ENCODE measurements around the gene MTHFD2L.

The MTHFD2L gene

GRCh38 chr4:74158466-74159142, 686 bp downstream of the MTHFD2L start:
- DNase-seq: no peak
- Mint-ChIP-seq H3K27me3 (peaks cover 16% of the 10 kb centered on the region), H3K9me3 (no peaks in the 10 kb centered on the region), H3K27ac (peak overlapping the region; percentile 83), H3K36me3 (peaks cover 9% of the 10 kb centered on the region), H3K4me1 (peaks cover 22% of the 10 kb centered on the region), H3K4me3 (peak overlapping the region; percentile 77)
- CTCF ChIA-PET: interaction anchor here (1.0 to 1.5 kb wide), 2 partner anchors 19 to 24 kb away, joined by 3 read pairs; no protein-coding TSS in a partner anchor

GRCh38 chr4:74159143-74159709, 1.3 kb downstream of the MTHFD2L start:
- Mint-ChIP-seq H3K36me3 (peaks cover 11% of the 10 kb centered on the region), H3K27me3 (peaks cover 16% of the 10 kb centered on the region), H3K27ac (no peak overlapping the region), H3K9me3 (no peaks in the 10 kb centered on the region), H3K4me1 (peaks cover 22% of the 10 kb centered on the region), H3K4me3 (peak overlapping the region; percentile 77)
- DNase-seq: no peak
- CTCF ChIA-PET: interaction anchor here (1.0 to 1.5 kb wide), 2 partner anchors 19 to 25 kb away, joined by 3 read pairs; no protein-coding TSS in a partner anchor

- DNase-seq: no peak
- H3K27me3 Mint-ChIP-seq: peaks cover 6% of the 10 kb centered on the region
- peaks cover 22% of the 10 kb centered on the region for H3K4me1 Mint-ChIP-seq
- H3K9me3 Mint-ChIP-seq: no peaks in the 10 kb centered on the region
- CTCF ChIA-PET: no interaction called here
- H3K4me3 Mint-ChIP-seq: no peak overlapping the region
- no peak overlapping the region for H3K27ac Mint-ChIP-seq
- H3K36me3 Mint-ChIP-seq: peaks cover 22% of the 10 kb centered on the region
Measured at GRCh38 chr4:74161666-74162450, 3.9 kb downstream of the MTHFD2L start.

- Mint-ChIP-seq H3K36me3 (peaks cover 20% of the 10 kb centered on the region), H3K4me1 (peaks cover 1% of the 10 kb centered on the region), H3K27me3 (no peaks in the 10 kb centered on the region), H3K27ac (no peak overlapping the region), H3K4me3 (no peak overlapping the region), H3K9me3 (no peaks in the 10 kb centered on the region)
- CTCF ChIA-PET: interaction anchor here (1.6 kb wide), 1 partner anchor 32 kb away, joined by 4 read pairs; no protein-coding TSS in a partner anchor
- DNase-seq: no peak
Measured at GRCh38 chr4:74166135-74166534, 8.2 kb downstream of the MTHFD2L start.

GRCh38 chr4:74166818-74167217, 8.9 kb downstream of the MTHFD2L start:
- Mint-ChIP-seq H3K4me1 (no peaks in the 10 kb centered on the region), H3K4me3 (no peak overlapping the region), H3K36me3 (peaks cover 14% of the 10 kb centered on the region), H3K27ac (no peak overlapping the region), H3K9me3 (no peaks in the 10 kb centered on the region), H3K27me3 (no peaks in the 10 kb centered on the region)
- CTCF ChIA-PET: no interaction called here
- DNase-seq: no peak

GRCh38 chr4:74167585-74167984, 9.7 kb downstream of the MTHFD2L start:
- H3K27me3 Mint-ChIP-seq: no peaks in the 10 kb centered on the region
- no peaks in the 10 kb centered on the region for H3K4me1 Mint-ChIP-seq
- H3K27ac Mint-ChIP-seq: no peak overlapping the region
- CTCF ChIA-PET: no interaction called here
- H3K9me3 Mint-ChIP-seq: no peaks in the 10 kb centered on the region
- no peak overlapping the region for H3K4me3 Mint-ChIP-seq
- H3K36me3 Mint-ChIP-seq: peaks cover 14% of the 10 kb centered on the region
- DNase-seq: no peak

GRCh38 chr4:74168841-74169240, 10.9 kb downstream of the MTHFD2L start:
- Mint-ChIP-seq H3K9me3 (no peaks in the 10 kb centered on the region), H3K36me3 (peaks cover 14% of the 10 kb centered on the region), H3K27me3 (no peaks in the 10 kb centered on the region), H3K4me3 (no peak overlapping the region), H3K4me1 (no peaks in the 10 kb centered on the region), H3K27ac (no peak overlapping the region)
- DNase-seq: no peak
- CTCF ChIA-PET: no interaction called here

GRCh38 chr4:74173321-74173720, 15.4 kb downstream of the MTHFD2L start:
- Mint-ChIP-seq H3K36me3 (no peaks in the 10 kb centered on the region), H3K4me1 (no peaks in the 10 kb centered on the region), H3K27ac (no peak overlapping the region), H3K4me3 (no peak overlapping the region), H3K27me3 (no peaks in the 10 kb centered on the region), H3K9me3 (no peaks in the 10 kb centered on the region)
- DNase-seq: no peak
- CTCF ChIA-PET: no interaction called here

GRCh38 chr4:74174421-74174820, 16.5 kb downstream of the MTHFD2L start:
- DNase-seq: no peak
- CTCF ChIA-PET: interaction anchor here (1.2 to 2.0 kb wide), 2 partner anchors 15 to 54 kb away, joined by 3 to 9 read pairs; no protein-coding TSS in a partner anchor
- H3K4me3 Mint-ChIP-seq: no peak overlapping the region
- H3K36me3 Mint-ChIP-seq: no peaks in the 10 kb centered on the region
- no peaks in the 10 kb centered on the region for H3K9me3 Mint-ChIP-seq
- H3K27ac Mint-ChIP-seq: no peak overlapping the region
- H3K27me3 Mint-ChIP-seq: no peaks in the 10 kb centered on the region
- no peaks in the 10 kb centered on the region for H3K4me1 Mint-ChIP-seq

- Mint-ChIP-seq H3K4me1 (no peaks in the 10 kb centered on the region), H3K9me3 (no peaks in the 10 kb centered on the region), H3K36me3 (no peaks in the 10 kb centered on the region), H3K27me3 (no peaks in the 10 kb centered on the region), H3K27ac (no peak overlapping the region), H3K4me3 (no peak overlapping the region)
- CTCF ChIA-PET: interaction anchor here (1.2 to 2.0 kb wide), 2 partner anchors 14 to 53 kb away, joined by 3 to 9 read pairs; no protein-coding TSS in a partner anchor
- DNase-seq: no peak
Measured at GRCh38 chr4:74174941-74175340, 17.0 kb downstream of the MTHFD2L start.

GRCh38 chr4:74175379-74175778, 17.5 kb downstream of the MTHFD2L start:
- CTCF ChIA-PET: interaction anchor here (1.2 to 2.0 kb wide), 2 partner anchors 14 to 53 kb away, joined by 3 to 9 read pairs; no protein-coding TSS in a partner anchor
- no peaks in the 10 kb centered on the region for H3K9me3 Mint-ChIP-seq
- no peak for DNase-seq
- no peaks in the 10 kb centered on the region for H3K27me3 Mint-ChIP-seq
- H3K4me1 Mint-ChIP-seq: no peaks in the 10 kb centered on the region
- no peak overlapping the region for H3K27ac Mint-ChIP-seq
- H3K4me3 Mint-ChIP-seq: no peak overlapping the region
- no peaks in the 10 kb centered on the region for H3K36me3 Mint-ChIP-seq

- H3K9me3 Mint-ChIP-seq: no peaks in the 10 kb centered on the region
- no peak overlapping the region for H3K27ac Mint-ChIP-seq
- CTCF ChIA-PET: no interaction called here
- H3K36me3 Mint-ChIP-seq: no peaks in the 10 kb centered on the region
- DNase-seq: no peak
- no peak overlapping the region for H3K4me3 Mint-ChIP-seq
- no peaks in the 10 kb centered on the region for H3K27me3 Mint-ChIP-seq
- H3K4me1 Mint-ChIP-seq: no peaks in the 10 kb centered on the region
Measured at GRCh38 chr4:74178798-74179197, 20.9 kb downstream of the MTHFD2L start.

- no peak overlapping the region for H3K27ac Mint-ChIP-seq
- no peaks in the 10 kb centered on the region for H3K36me3 Mint-ChIP-seq
- H3K4me3 Mint-ChIP-seq: no peak overlapping the region
- CTCF ChIA-PET: no interaction called here
- no peaks in the 10 kb centered on the region for H3K27me3 Mint-ChIP-seq
- H3K4me1 Mint-ChIP-seq: no peaks in the 10 kb centered on the region
- DNase-seq: no peak
- H3K9me3 Mint-ChIP-seq: no peaks in the 10 kb centered on the region
Measured at GRCh38 chr4:74181219-74181618, 23.3 kb downstream of the MTHFD2L start.

- Mint-ChIP-seq H3K36me3 (no peaks in the 10 kb centered on the region), H3K9me3 (no peaks in the 10 kb centered on the region), H3K27ac (no peak overlapping the region), H3K4me3 (no peak overlapping the region), H3K27me3 (no peaks in the 10 kb centered on the region), H3K4me1 (no peaks in the 10 kb centered on the region)
- DNase-seq: no peak
- CTCF ChIA-PET: interaction anchor here (0.6 to 1.8 kb wide), 14 partner anchors 12 to 370 kb away, joined by 3 to 9 read pairs (median 3); no protein-coding TSS in a partner anchor
Measured at GRCh38 chr4:74188912-74189311, 31.0 kb downstream of the MTHFD2L start.

Measured in activated naive CD4-positive, alpha-beta T cell treated with anti-CD3 and anti-CD28 coated beads, Interleukin-2, amount 10 ng/mL, durations not matched to agents 7 days and 5 days (primary cell).